Activated T-helper 1 cell treated with anti-CD3 and anti-CD28 coated beads, Interleukin-12 subunit alpha, Interleukin-12 subunit beta, Interleukin-2, Interleukin-4 antibody, amounts not matched to agents 30 ng/mL and 10 ng/mL and 1 ng/mL, durations not matched to agents 14 hours and 24 hours and 36 hours (primary cell): ENCODE measurements around the gene HAGH. TPM values are rescaled to one million over a fixed set of nuclear protein-coding genes. Genes with fewer than 3 reads are reported as not detected.

Experiments
- DNase-seq: peaks from one replicate; pipeline ENCODE4 v3.0.0; 2021; ENCODE audit warnings: low spot score
- H3K27ac Mint-ChIP-seq: one replicate; pipeline ENCODE4 v1.8.0; 2021; ENCODE audit warnings: mild to moderate bottlenecking, mixed read lengths
- H3K27me3 Mint-ChIP-seq: one replicate; pipeline ENCODE4 v1.8.0; 2022; ENCODE audit warnings: mild to moderate bottlenecking, moderate library complexity, mixed read lengths; ENCODE audit not compliant: insufficient read depth
- H3K36me3 Mint-ChIP-seq: one replicate; pipeline ENCODE4 v1.8.0; 2021; ENCODE audit warnings: low read depth, mixed read lengths
- H3K4me1 Mint-ChIP-seq: one replicate; pipeline ENCODE4 v1.8.0; 2021; ENCODE audit warnings: low read depth, mixed read lengths
- H3K4me3 Mint-ChIP-seq: one replicate; pipeline ENCODE4 v1.8.0; 2021; ENCODE audit warnings: mild to moderate bottlenecking, moderate library complexity, mixed read lengths
- H3K9me3 Mint-ChIP-seq: one replicate; pipeline ENCODE4 v1.8.0; 2021; ENCODE audit warnings: mixed read lengths
- intact Hi-C: fragments of 100-400 bp; cut with micrococcal nuclease; formaldehyde crosslinking; loops from one replicate; pipeline ENCODE4 v1.15.1; 2024
- total RNA-seq: library from RNA; stranded (reverse); gene quantifications from 2 replicates; pipeline ENCODE4 v1.2.3, GENCODE V29; 2022

The HAGH gene
- total RNA-seq, 1 donor from 2014 or later = 58.7 TPM

GRCh38 chr16:1857433-1858097 lies 30.9 kb upstream of the HAGH start:
- Mint-ChIP-seq H3K27ac (no peak overlapping the region), H3K4me1 (peaks cover 20% of the 10 kb centered on the region), H3K36me3 (no peaks in the 10 kb centered on the region), H3K4me3 (no peak overlapping the region), H3K9me3 (no peaks in the 10 kb centered on the region), H3K27me3 (peaks cover 34% of the 10 kb centered on the region)
- intact Hi-C loops = no loop called here
- no peak for DNase-seq

GRCh38 chr16:1851793-1852192 lies 25.2 kb upstream of the HAGH start:
- H3K27ac Mint-ChIP-seq = no peak overlapping the region
- no peak overlapping the region for H3K4me3 Mint-ChIP-seq
- H3K27me3 Mint-ChIP-seq = peaks cover 3% of the 10 kb centered on the region
- H3K4me1 Mint-ChIP-seq = peaks cover 14% of the 10 kb centered on the region
- H3K9me3 Mint-ChIP-seq = no peaks in the 10 kb centered on the region
- no peak for DNase-seq
- H3K36me3 Mint-ChIP-seq = no peaks in the 10 kb centered on the region
- intact Hi-C loops = no loop called here

- intact Hi-C loops = no loop called here
- no peak for DNase-seq
- Mint-ChIP-seq H3K27ac (no peak overlapping the region), H3K4me1 (peaks cover 14% of the 10 kb centered on the region), H3K36me3 (no peaks in the 10 kb centered on the region), H3K4me3 (no peak overlapping the region), H3K9me3 (no peaks in the 10 kb centered on the region), H3K27me3 (peaks cover 3% of the 10 kb centered on the region)
Observed at GRCh38 chr16:1850981-1851380, 24.4 kb upstream of the HAGH start.

GRCh38 chr16:1846416-1846815 lies 19.8 kb upstream of the HAGH start:
- H3K27ac Mint-ChIP-seq = no peak overlapping the region
- no peaks in the 10 kb centered on the region for H3K9me3 Mint-ChIP-seq
- intact Hi-C loops = no loop called here
- peaks cover 3% of the 10 kb centered on the region for H3K27me3 Mint-ChIP-seq
- no peak overlapping the region for H3K4me3 Mint-ChIP-seq
- H3K36me3 Mint-ChIP-seq = no peaks in the 10 kb centered on the region
- no peaks in the 10 kb centered on the region for H3K4me1 Mint-ChIP-seq
- DNase-seq = no peak

- Mint-ChIP-seq H3K4me1 (no peaks in the 10 kb centered on the region), H3K36me3 (no peaks in the 10 kb centered on the region), H3K4me3 (no peak overlapping the region), H3K27me3 (peaks cover 3% of the 10 kb centered on the region), H3K9me3 (no peaks in the 10 kb centered on the region), H3K27ac (no peak overlapping the region)
- intact Hi-C loops = no loop called here
- DNase-seq = no peak
Observed at GRCh38 chr16:1845985-1846384, 19.4 kb upstream of the HAGH start.

- Mint-ChIP-seq H3K27me3 (no peaks in the 10 kb centered on the region), H3K27ac (no peak overlapping the region), H3K4me1 (no peaks in the 10 kb centered on the region), H3K36me3 (no peaks in the 10 kb centered on the region), H3K9me3 (no peaks in the 10 kb centered on the region), H3K4me3 (no peak overlapping the region)
- intact Hi-C loops = no loop called here
- DNase-seq = no peak
Observed at GRCh38 chr16:1839554-1839953, 12.9 kb upstream of the HAGH start.

GRCh38 chr16:1834096-1834495 lies 7.5 kb upstream of the HAGH start:
- Mint-ChIP-seq H3K4me1 (peaks cover 5% of the 10 kb centered on the region), H3K27ac (no peak overlapping the region), H3K9me3 (no peaks in the 10 kb centered on the region), H3K4me3 (no peak overlapping the region), H3K36me3 (peaks cover 2% of the 10 kb centered on the region), H3K27me3 (no peaks in the 10 kb centered on the region)
- intact Hi-C loops = no loop called here
- no peak for DNase-seq

GRCh38 chr16:1832838-1833454 lies 6.3 kb upstream of the HAGH start:
- Mint-ChIP-seq H3K36me3 (peaks cover 2% of the 10 kb centered on the region), H3K4me3 (no peak overlapping the region), H3K9me3 (no peaks in the 10 kb centered on the region), H3K4me1 (peaks cover 13% of the 10 kb centered on the region), H3K27ac (no peak overlapping the region), H3K27me3 (no peaks in the 10 kb centered on the region)
- DNase-seq = no peak
- intact Hi-C loops = no loop called here

GRCh38 chr16:1831186-1832075 lies 4.8 kb upstream of the HAGH start:
- H3K36me3 Mint-ChIP-seq = peaks cover 6% of the 10 kb centered on the region
- H3K9me3 Mint-ChIP-seq = no peaks in the 10 kb centered on the region
- intact Hi-C loops = no loop called here
- H3K4me1 Mint-ChIP-seq = peaks cover 20% of the 10 kb centered on the region
- no peak overlapping the region for H3K4me3 Mint-ChIP-seq
- no peak overlapping the region for H3K27ac Mint-ChIP-seq
- H3K27me3 Mint-ChIP-seq = no peaks in the 10 kb centered on the region
- DNase-seq = no peak

- no peak overlapping the region for H3K4me3 Mint-ChIP-seq
- intact Hi-C loops = no loop called here
- H3K4me1 Mint-ChIP-seq = peaks cover 20% of the 10 kb centered on the region
- no peaks in the 10 kb centered on the region for H3K27me3 Mint-ChIP-seq
- H3K27ac Mint-ChIP-seq = no peak overlapping the region
- H3K36me3 Mint-ChIP-seq = peaks cover 6% of the 10 kb centered on the region
- H3K9me3 Mint-ChIP-seq = no peaks in the 10 kb centered on the region
- no peak for DNase-seq
Observed at GRCh38 chr16:1830213-1830612, 3.6 kb upstream of the HAGH start.

- Mint-ChIP-seq H3K9me3 (no peaks in the 10 kb centered on the region), H3K27ac (no peak overlapping the region), H3K4me3 (peak overlapping the region; percentile 53), H3K27me3 (no peaks in the 10 kb centered on the region), H3K36me3 (peaks cover 6% of the 10 kb centered on the region), H3K4me1 (peaks cover 26% of the 10 kb centered on the region)
- intact Hi-C loops = no loop called here
- no peak for DNase-seq
Observed at GRCh38 chr16:1828645-1829410, 2.2 kb upstream of the HAGH start.

GRCh38 chr16:1825864-1826690 lies 548 bp downstream of the HAGH start:
- Mint-ChIP-seq H3K4me1 (peaks cover 26% of the 10 kb centered on the region), H3K36me3 (peaks cover 4% of the 10 kb centered on the region), H3K27me3 (no peaks in the 10 kb centered on the region), H3K9me3 (no peaks in the 10 kb centered on the region), H3K27ac (peak overlapping the region; percentile 77), H3K4me3 (peak overlapping the region; percentile 86)
- DNase-seq = peak; percentile 24
- intact Hi-C loops = loop anchor here (1.0 to 2.0 kb wide), 5 partner anchors 29 to 214 kb away; partner anchors contain the start of genes CRAMP1, IFT140, MRPS34 and MSRB1
